Fibroblast of skin of left quadriceps (primary cell): Measurements from ENCODE around the gene TMEM219.

Source experiments
- DNase-seq, 2 experiments: peaks; one replicate each; pipeline ENCODE4 v3.0.0-alpha.2; 2013; ENCODE audit warnings: low read depth in 2 of 2

TMEM219 gene

GRCh38 chr16:29995324-29995910, 33.5 kb downstream of the TMEM219 start, which contains the start of gene HIRIP3:
Gene HIRIP3, minus strand, starts transcription at chr16:29995617. Its CDS starts 12 bp downstream, at chr16:29995605.
- DNase-seq, result peak; percentile 58 to 61

- peak; percentile 85 to 89 for DNase-seq
Observed at GRCh38 chr16:29995911-29996765, 34.3 kb downstream of the TMEM219 start, which contains the start of gene INO80E. Gene INO80E, plus strand, starts transcription at chr16:29996241. Its CDS starts 70 bp downstream, at chr16:29996311.

GRCh38 chr16:29996766-29997250, 34.9 kb downstream of the TMEM219 start:
- no peak for DNase-seq

- DNase-seq, result no peak
Observed at GRCh38 chr16:29999605-30000004, 37.7 kb downstream of the TMEM219 start.

GRCh38 chr16:30000735-30001631, 39.1 kb downstream of the TMEM219 start:
- DNase-seq, result no peak

GRCh38 chr16:30002614-30003346, 40.9 kb downstream of the TMEM219 start:
- no peak for DNase-seq

GRCh38 chr16:30003670-30004423, 42.0 kb downstream of the TMEM219 start:
- no peak for DNase-seq

- no peak for DNase-seq
Observed at GRCh38 chr16:30004424-30004776, 42.5 kb downstream of the TMEM219 start.

- no peak for DNase-seq
Observed at GRCh38 chr16:30004811-30005242, 42.9 kb downstream of the TMEM219 start.

GRCh38 chr16:30005341-30006094, 43.6 kb downstream of the TMEM219 start:
- DNase-seq, result no peak

GRCh38 chr16:30006095-30006473, 44.2 kb downstream of the TMEM219 start:
- DNase-seq, result no peak

- DNase-seq, result no peak
Observed at GRCh38 chr16:30006659-30007377, 44.9 kb downstream of the TMEM219 start.

GRCh38 chr16:30007378-30007895, 45.6 kb downstream of the TMEM219 start:
- no peak for DNase-seq

GRCh38 chr16:30009085-30009862, 47.4 kb downstream of the TMEM219 start:
- no peak for DNase-seq

- DNase-seq, result no peak
Observed at GRCh38 chr16:30009990-30010843, 48.3 kb downstream of the TMEM219 start.

GRCh38 chr16:30010844-30011713, 49.2 kb downstream of the TMEM219 start, which contains the start of gene DOC2A:
Gene DOC2A, minus strand, starts transcription at chr16:30011027. Its CDS starts 805 bp downstream, at chr16:30010222.
- no peak for DNase-seq
